Nephron progenitor cell (in vitro differentiated cells): ENCODE measurements around the gene LTBP1.

Experiments
- DNase-seq: peaks from one replicate; pipeline ENCODE4 v3.0.0; 2021
- H3K27ac Mint-ChIP-seq: 2 replicates; pipeline ENCODE4 v1.8.0; 2021; ENCODE audit warnings: mild to moderate bottlenecking, moderate library complexity, mixed read lengths
- H3K27me3 Mint-ChIP-seq: 2 replicates; pipeline ENCODE4 v1.8.0; 2021; ENCODE audit warnings: mild to moderate bottlenecking, low read depth, mixed read lengths; ENCODE audit not compliant: poor library complexity
- H3K36me3 Mint-ChIP-seq: 2 replicates; pipeline ENCODE4 v1.8.0; 2021; ENCODE audit warnings: low read depth, mixed read lengths
- H3K4me1 Mint-ChIP-seq: 2 replicates; pipeline ENCODE4 v1.8.0; 2021; ENCODE audit warnings: mixed read lengths
- H3K4me3 Mint-ChIP-seq: 2 replicates; pipeline ENCODE4 v1.8.0; 2021; ENCODE audit warnings: mild to moderate bottlenecking, moderate library complexity, mixed read lengths
- H3K9me3 Mint-ChIP-seq: 2 replicates; pipeline ENCODE4 v1.8.0; 2021; ENCODE audit warnings: mild to moderate bottlenecking, moderate library complexity, mixed read lengths
- CTCF ChIP-seq: fragments of 200-600 bp; sonication (generic); IDR thresholded peaks from 2 replicates; pipeline ENCODE4 v1.5.0; 2021; ENCODE audit warnings: antibody characterized with exemption

The LTBP1 gene

GRCh38 chr2:33059471-33060156 lies 112.9 kb downstream of the LTBP1 start:
- H3K4me1 Mint-ChIP-seq: peaks cover 65% of the 10 kb centered on the region

DNA sequence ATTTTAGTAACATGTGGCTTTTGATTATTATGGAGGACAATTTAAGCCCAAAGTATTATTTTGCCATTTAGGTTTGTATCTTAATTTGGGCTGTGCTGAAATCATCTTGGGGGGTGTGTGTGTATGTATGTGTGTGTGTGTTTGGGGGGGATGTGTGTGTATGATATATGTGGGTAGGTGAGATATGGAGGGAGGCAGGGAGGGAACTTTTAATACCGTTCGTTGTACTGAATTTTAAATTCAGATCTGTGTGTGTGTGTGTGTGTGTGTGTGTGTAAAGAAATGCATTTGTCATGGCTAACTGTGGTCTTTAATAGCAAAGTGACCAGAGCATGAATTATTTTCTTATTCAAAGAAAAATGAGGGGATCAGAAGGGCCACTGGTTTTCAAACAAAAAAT lies 113.7 kb downstream of the LTBP1 start:
- DNase-seq: no peak
- Mint-ChIP-seq H3K4me3 (peak overlapping the region; percentile 7), H3K27me3 (no peaks in the 10 kb centered on the region), H3K27ac (peak overlapping the region; percentile 97), H3K9me3 (peaks cover 34% of the 10 kb centered on the region), H3K4me1 (peaks cover 65% of the 10 kb centered on the region), H3K36me3 (peaks cover 37% of the 10 kb centered on the region)
- TF ChIP-seq CTCF: no peak

More at GRCh38 chr2:33059471-33060156, 112.9 kb downstream of the LTBP1 start:
- H3K27ac Mint-ChIP-seq: peak overlapping the region; percentile 97
- TF ChIP-seq CTCF: no peak
- no peaks in the 10 kb centered on the region for H3K27me3 Mint-ChIP-seq
- peaks cover 31% of the 10 kb centered on the region for H3K9me3 Mint-ChIP-seq
- peak overlapping the region; percentile 43 for H3K4me3 Mint-ChIP-seq
- H3K36me3 Mint-ChIP-seq: peaks cover 37% of the 10 kb centered on the region
- DNase-seq: peak; percentile 11

- Mint-ChIP-seq H3K9me3 (peaks cover 23% of the 10 kb centered on the region), H3K36me3 (peaks cover 21% of the 10 kb centered on the region), H3K4me1 (peaks cover 49% of the 10 kb centered on the region), H3K4me3 (no peak overlapping the region), H3K27me3 (no peaks in the 10 kb centered on the region), H3K27ac (no peak overlapping the region)
- no peak for TF ChIP-seq CTCF
- DNase-seq: no peak
Measured at GRCh38 chr2:33062665-33063250, 116.0 kb downstream of the LTBP1 start.

- Mint-ChIP-seq H3K4me1 (peaks cover 33% of the 10 kb centered on the region), H3K36me3 (peaks cover 21% of the 10 kb centered on the region), H3K27ac (no peak overlapping the region), H3K4me3 (no peak overlapping the region), H3K27me3 (no peaks in the 10 kb centered on the region), H3K9me3 (peaks cover 23% of the 10 kb centered on the region)
- TF ChIP-seq CTCF: no peak
- DNase-seq: no peak
Measured at GRCh38 chr2:33064349-33064801, 117.6 kb downstream of the LTBP1 start.

GRCh38 chr2:33067598-33067997 lies 120.8 kb downstream of the LTBP1 start:
- no peak for TF ChIP-seq CTCF
- DNase-seq: no peak
- Mint-ChIP-seq H3K4me3 (no peak overlapping the region), H3K9me3 (peaks cover 19% of the 10 kb centered on the region), H3K27me3 (peaks cover 3% of the 10 kb centered on the region), H3K27ac (no peak overlapping the region), H3K4me1 (peaks cover 7% of the 10 kb centered on the region), H3K36me3 (peaks cover 32% of the 10 kb centered on the region)

DNA sequence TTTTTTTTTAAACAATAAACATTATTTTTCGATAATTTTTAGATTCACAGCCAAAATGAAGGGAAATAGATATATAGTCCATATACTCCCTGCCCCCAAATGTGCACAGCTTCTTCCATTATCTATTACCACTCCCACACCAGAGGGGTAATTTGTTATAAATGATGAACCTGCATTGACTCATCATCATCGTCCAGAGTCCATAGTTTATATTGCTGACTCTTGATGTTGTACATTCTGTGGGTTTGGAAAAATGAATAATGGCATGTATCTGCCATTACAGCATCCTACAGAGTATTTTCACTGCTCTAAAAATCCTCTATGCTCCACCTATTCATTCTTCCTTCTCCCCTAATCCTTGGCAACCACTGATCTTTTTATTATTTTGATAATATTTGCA lies 121.5 kb downstream of the LTBP1 start:
- Mint-ChIP-seq H3K27ac (no peak overlapping the region), H3K9me3 (peaks cover 17% of the 10 kb centered on the region), H3K4me1 (peaks cover 10% of the 10 kb centered on the region), H3K36me3 (peaks cover 31% of the 10 kb centered on the region), H3K4me3 (no peak overlapping the region), H3K27me3 (peaks cover 3% of the 10 kb centered on the region)
- TF ChIP-seq CTCF: no peak
- DNase-seq: no peak
